DOHH2 (cell line): ENCODE data around the gene PIERCE2.
A peak's percentile ranks its signal among the peaks of the same experiment; 100 is the strongest.

Source experiments
- H3F3A ChIP-seq: fragments of 200-600 bp; sonication (generic), shearing (Covaris generic); 2 replicates; pipeline ENCODE4 v1.6.0; 2016; ENCODE audit warnings: antibody characterized with exemption, mild to moderate bottlenecking; ENCODE audit not compliant: control insufficient read depth, insufficient read depth
- H3K27ac ChIP-seq: fragments of 200-600 bp; sonication (generic); 2 replicates; pipeline ENCODE4 v1.5.1; 2014; ENCODE audit warnings: low read depth, mild to moderate bottlenecking, low read length, moderate library complexity
- H3K27me3 ChIP-seq: fragments of 200-600 bp; sonication (generic); 2 replicates; pipeline ENCODE4 v1.6.1; 2014; ENCODE audit warnings: mild to moderate bottlenecking, low read length, mixed read lengths; ENCODE audit not compliant: control insufficient read depth
- H3K36me3 ChIP-seq: fragments of 200-600 bp; sonication (generic); 2 replicates; pipeline ENCODE4 v1.6.1; 2014; ENCODE audit warnings: mild to moderate bottlenecking, low read length, moderate library complexity, mixed read lengths; ENCODE audit not compliant: control insufficient read depth
- H3K4me1 ChIP-seq: fragments of 200-600 bp; sonication (generic); 2 replicates; pipeline ENCODE4 v1.6.1; 2014; ENCODE audit warnings: mild to moderate bottlenecking, low read length, mixed read lengths; ENCODE audit not compliant: control insufficient read depth
- H3K4me2 ChIP-seq: fragments of 200-600 bp; sonication (generic); 2 replicates; pipeline ENCODE4 v1.6.0; 2014; ENCODE audit warnings: mild to moderate bottlenecking, low read length, moderate library complexity
- H3K4me3 ChIP-seq: fragments of 200-600 bp; sonication (generic); 2 replicates; pipeline ENCODE4 v1.5.1; 2014; ENCODE audit warnings: mild to moderate bottlenecking, low read length, mixed read lengths
- H3K79me2 ChIP-seq: fragments of 200-600 bp; sonication (generic); 2 replicates; pipeline ENCODE4 v1.6.1; 2014; ENCODE audit warnings: mild to moderate bottlenecking, low read length, mixed read lengths; ENCODE audit not compliant: control insufficient read depth
- H3K9me2 ChIP-seq: fragments of 200-600 bp; sonication (generic); replicated peaks from 2 replicates; pipeline ENCODE4 v1.6.1; 2014; ENCODE audit warnings: mild to moderate bottlenecking, low read length, mixed read lengths; ENCODE audit not compliant: control insufficient read depth
- H3K9me3 ChIP-seq: fragments of 200-600 bp; sonication (generic); 2 replicates; pipeline ENCODE4 v1.6.1; 2014; ENCODE audit warnings: antibody characterized with exemption, low read length, mixed read lengths; ENCODE audit not compliant: control insufficient read depth, insufficient read depth
- H4K20me1 ChIP-seq: fragments of 200-600 bp; sonication (generic); 2 replicates; pipeline ENCODE4 v1.6.0; 2014; ENCODE audit warnings: low read depth, mild to moderate bottlenecking, antibody characterized with exemption, low read length, moderate library complexity; ENCODE audit not compliant: control insufficient read depth, insufficient read depth
- CTCF ChIP-seq: fragments of 200-600 bp; sonication (generic); IDR thresholded peaks from one replicate; pipeline ENCODE4 v1.5.1; 2014; ENCODE audit warnings: antibody characterized with exemption, mild to moderate bottlenecking, low read depth, low read length; ENCODE audit not compliant: poor library complexity, severe bottlenecking
- EZH2phosphoT487 ChIP-seq: fragments of 200-600 bp; sonication (generic); IDR thresholded peaks from 2 replicates; pipeline ENCODE4 v1.6.1; 2017; ENCODE audit warnings: borderline replicate concordance, mild to moderate bottlenecking, antibody characterized with exemption, low read length, moderate library complexity, mixed read lengths

The PIERCE2 gene

GRCh38 chr15:55401786-55402246, 6.5 kb upstream of the PIERCE2 start:
- no peaks in the 10 kb centered on the region for H4K20me1 ChIP-seq
- H3K9me3 ChIP-seq: no peaks in the 10 kb centered on the region
- H3K79me2 ChIP-seq: no peaks in the 10 kb centered on the region
- no peak overlapping the region for H3K27ac ChIP-seq
- H3K4me3 ChIP-seq: no peak overlapping the region
- H3K4me1 ChIP-seq: peaks cover 24% of the 10 kb centered on the region
- TF ChIP-seq CTCF (no peak), EZH2phosphoT487 (no peak)
- H3F3A ChIP-seq: no peaks in the 10 kb centered on the region
- H3K9me2 ChIP-seq: no peaks in the 10 kb centered on the region
- H3K36me3 ChIP-seq: no peaks in the 10 kb centered on the region
- no peaks in the 10 kb centered on the region for H3K27me3 ChIP-seq
- no peak overlapping the region for H3K4me2 ChIP-seq

- H3K79me2 ChIP-seq: peaks cover 3% of the 10 kb centered on the region; the same call in 1 of the 2 replicates
- H3F3A ChIP-seq: no peaks in the 10 kb centered on the region
- H3K36me3 ChIP-seq: no peaks in the 10 kb centered on the region
- no peak overlapping the region for H3K27ac ChIP-seq
- peak overlapping the region; percentile 46; the same call in 1 of the 2 replicates for H3K4me2 ChIP-seq
- TF ChIP-seq CTCF (no peak), EZH2phosphoT487 (no peak)
- peaks cover 29% of the 10 kb centered on the region for H3K4me1 ChIP-seq
- no peaks in the 10 kb centered on the region for H3K9me2 ChIP-seq
- no peaks in the 10 kb centered on the region for H4K20me1 ChIP-seq
- H3K9me3 ChIP-seq: no peaks in the 10 kb centered on the region
- H3K27me3 ChIP-seq: no peaks in the 10 kb centered on the region
- no peak overlapping the region for H3K4me3 ChIP-seq
Measured at GRCh38 chr15:55402707-55403106, 5.6 kb upstream of the PIERCE2 start.

- Histone ChIP-seq H3F3A (no peaks in the 10 kb centered on the region), H3K79me2 (peaks cover 3% of the 10 kb centered on the region; the same call in 1 of the 2 replicates), H3K27me3 (no peaks in the 10 kb centered on the region), H3K9me2 (no peaks in the 10 kb centered on the region), H3K9me3 (no peaks in the 10 kb centered on the region), H4K20me1 (no peaks in the 10 kb centered on the region), H3K4me2 (peak overlapping the region; percentile 46), H3K4me1 (peaks cover 30% of the 10 kb centered on the region), H3K27ac (peak overlapping the region; percentile 20), H3K36me3 (no peaks in the 10 kb centered on the region), H3K4me3 (peak overlapping the region; percentile 44)
- TF ChIP-seq EZH2phosphoT487: no peak
- no peak for TF ChIP-seq CTCF
Measured at GRCh38 chr15:55403531-55403930, 4.8 kb upstream of the PIERCE2 start.
